ENCODE results near the gene IKZF1. TPM values are rescaled to one million over a fixed set of nuclear protein-coding genes. Genes with fewer than 3 reads are reported as not detected.

IKZF1 gene
- total and polyA plus RNA-seq, 2 of the 4 experiments (the other 2 are of a cell fraction) = not detected

DNA sequence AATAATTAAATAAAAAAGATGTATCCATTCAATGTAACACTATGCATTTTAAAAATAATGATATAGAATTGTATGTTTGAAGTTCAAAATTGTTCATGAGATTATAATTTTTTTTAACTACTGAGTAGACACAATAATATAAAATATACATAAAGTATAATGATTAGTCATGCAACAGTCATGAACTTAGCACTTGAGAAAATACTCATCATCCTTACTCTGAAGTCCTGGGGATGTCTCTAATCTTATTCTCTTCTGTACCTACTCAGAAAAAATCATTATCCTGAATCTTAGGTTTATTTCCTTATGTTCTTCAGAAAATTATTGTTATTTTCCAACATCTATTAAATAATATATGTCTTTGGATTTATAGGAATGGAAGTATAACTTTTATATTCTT is 26.4 kb upstream of the IKZF1 start:
- no peak overlapping the region for H3K9ac ChIP-seq (ENCODE audit: low read depth, low read length)
- no peak overlapping the region for H3K14ac ChIP-seq (replicated peaks; ENCODE audit: low read depth, low read length)
- no peak overlapping the region for H3K27ac ChIP-seq (ENCODE audit: insufficient read depth, low read length)
- no peak overlapping the region for H4K8ac ChIP-seq (ENCODE audit: low read depth in 2 of 2, low read length in 2 of 2)
- CTCF ChIA-PET = no interaction called here
- no peak overlapping the region for H3K23ac ChIP-seq (ENCODE audit: low read depth, low read length)
- POLR2A ChIA-PET (ENCODE audit: unreplicated experiment) = no interaction called here
- no peak overlapping the region for H2AFZ ChIP-seq (replicated peaks; ENCODE audit: low read length, poor library complexity)
- H2BK120ac ChIP-seq (ENCODE audit: low read depth, low read length) = no peak overlapping the region
- H3K4me1 ChIP-seq (ENCODE audit: control insufficient read depth, insufficient read depth, low read length) = no peaks in the 10 kb centered on the region
- no peaks in the 10 kb centered on the region for H3K36me3 ChIP-seq (ENCODE audit: control insufficient read depth, insufficient read depth, low read length)
- no peak overlapping the region for H4K91ac ChIP-seq (ENCODE audit: insufficient read depth, low read depth, low read length)
- no peak overlapping the region for H2AK5ac ChIP-seq (ENCODE audit: low read depth, low read length)
- no peak overlapping the region for H2AK9ac ChIP-seq (replicated peaks; ENCODE audit: low read depth, low read length, poor library complexity)
- dilution Hi-C loops (cut with HindIII; ENCODE audit: low sequenced_read_pairs, unreplicated experiment) = no loop called here
- in situ Hi-C loops (cut with MboI; ENCODE audit: low sequenced_read_pairs) = no loop called here
- BruUV-seq (replicated peaks) = no TSS peak
- no peak overlapping the region for H2BK20ac ChIP-seq (ENCODE audit: low read depth, low read length)
- H3K56ac ChIP-seq (ENCODE audit: extremely low read depth, insufficient read depth, low read length) = no peak overlapping the region
- H3K9me1 ChIP-seq (ENCODE audit: insufficient read depth, low read length) = no peaks in the 10 kb centered on the region
- H4K5ac ChIP-seq (ENCODE audit: low read depth, low read length) = no peak overlapping the region
- no peak overlapping the region for H2BK5ac ChIP-seq (ENCODE audit: low read depth, low read length, poor library complexity, severe bottlenecking)
- no peak overlapping the region for H3K18ac ChIP-seq (ENCODE audit: low read depth, low read length)
- H3K4me3 ChIP-seq (ENCODE audit: insufficient read depth, low read depth, low read length) = no peak overlapping the region
- ATAC-seq (ENCODE audit: low read depth) = no peak
- H3K27me3 ChIP-seq (ENCODE audit: control insufficient read depth, insufficient read depth, low read length) = no peaks in the 10 kb centered on the region
- no peak overlapping the region for H3K4me2 ChIP-seq (ENCODE audit: low read depth, low read length)
- H4K20me1 ChIP-seq (ENCODE audit: insufficient read depth, low read length) = no peaks in the 10 kb centered on the region
- H3K79me1 ChIP-seq (ENCODE audit: low read depth in 1 of 2, low read length in 2 of 2) = no peaks in the 10 kb centered on the region
- H3K4ac ChIP-seq (ENCODE audit: low read depth, low read length) = no peak overlapping the region
- intact Hi-C loops (cut with micrococcal nuclease) = no loop called here
- DNase-seq = no peak
- no peak overlapping the region for H2BK15ac ChIP-seq (ENCODE audit: low read depth, low read length)
- no peaks in the 10 kb centered on the region; the same call in 1 of the 2 replicates for H3K9me3 ChIP-seq (ENCODE audit: control insufficient read depth, insufficient read depth, low read length)
- TF ChIP-seq RAD21 (IDR thresholded peaks at IDR 0.05; ENCODE audit: low read length) (no peak), NFE2L2 (IDR thresholded peaks at IDR 0.05; ENCODE audit: low read depth, low read length) (no peak), RCOR1 (IDR thresholded peaks at IDR 0.05; ENCODE audit: insufficient replicate concordance, low read length) (no peak), FOS (IDR thresholded peaks at IDR 0.05; ENCODE audit: low read depth, low read length) (no peak)
